ENCODE data around the gene RAD52. TPM values are rescaled to one million over a fixed set of nuclear protein-coding genes. Genes with fewer than 3 reads are reported as not detected.

RAD52 gene
- total RNA-seq, 2 experiments from 2014 or later, result 30.3 to 30.8 TPM

DNA sequence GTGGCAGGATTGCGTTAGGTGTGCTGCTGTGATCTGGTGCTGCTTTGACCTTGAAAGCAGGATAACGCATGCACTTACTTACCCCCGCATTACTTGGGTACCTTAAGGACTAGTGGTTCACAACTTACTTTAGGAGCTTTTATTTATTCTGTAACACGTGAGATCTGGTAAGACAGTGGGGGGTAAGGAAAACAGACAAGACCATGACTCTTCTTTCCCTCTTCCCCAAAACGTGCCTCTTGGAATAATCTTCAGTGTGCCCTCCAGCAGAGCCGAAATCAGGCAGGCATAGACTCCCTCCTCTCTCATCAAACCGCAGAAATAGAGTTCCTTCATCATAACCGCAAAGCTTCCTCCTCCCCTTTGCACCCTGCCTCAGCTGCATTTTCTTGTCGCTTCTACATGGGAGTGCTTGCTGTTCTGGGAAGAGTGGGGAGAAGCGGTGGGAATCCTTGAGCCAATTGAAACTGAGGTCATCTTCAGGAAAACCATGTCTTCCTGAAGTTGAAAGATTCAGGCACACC, 43.4 kb downstream of the RAD52 start:
- Histone ChIP-seq H3K9me3 (ENCODE audit: low read length) (no peaks in the 10 kb centered on the region), H3K4me3 (ENCODE audit: low read depth, low read length, poor library complexity, severe bottlenecking) (no peak overlapping the region), H3K79me2 (ENCODE audit: insufficient read depth, low read depth, low read length) (no peaks in the 10 kb centered on the region), H4K20me1 (ENCODE audit: insufficient read depth, low read length) (no peaks in the 10 kb centered on the region), H3K27ac (ENCODE audit: low read depth, low read length, poor library complexity, severe bottlenecking) (no peak overlapping the region), H2AFZ (ENCODE audit: low read length) (no peak overlapping the region), H3K36me3 (ENCODE audit: insufficient read depth, low read length) (peaks cover 97% of the 10 kb centered on the region), H3K9me2 (ENCODE audit: insufficient read depth, low read length) (no peaks in the 10 kb centered on the region), H3K4me1 (ENCODE audit: insufficient read depth, low read length, poor library complexity, severe bottlenecking) (no peaks in the 10 kb centered on the region), H3K4me2 (ENCODE audit: low read length) (no peak overlapping the region)
- intact Hi-C loops (cut with micrococcal nuclease; ENCODE audit: unreplicated experiment), result no loop called here
- POLR2A ChIA-PET, result interaction anchor here (0.6 to 1.3 kb wide), 4 partner anchors 23 to 833 kb away, joined by 3 to 4 read pairs (median 3); no protein-coding TSS in a partner anchor
- no peak for TF ChIP-seq EZH2phosphoT487 (IDR thresholded peaks at IDR 0.05; ENCODE audit: borderline replicate concordance, low read depth, low read length)
- TF ChIP-seq, protein P1, sequence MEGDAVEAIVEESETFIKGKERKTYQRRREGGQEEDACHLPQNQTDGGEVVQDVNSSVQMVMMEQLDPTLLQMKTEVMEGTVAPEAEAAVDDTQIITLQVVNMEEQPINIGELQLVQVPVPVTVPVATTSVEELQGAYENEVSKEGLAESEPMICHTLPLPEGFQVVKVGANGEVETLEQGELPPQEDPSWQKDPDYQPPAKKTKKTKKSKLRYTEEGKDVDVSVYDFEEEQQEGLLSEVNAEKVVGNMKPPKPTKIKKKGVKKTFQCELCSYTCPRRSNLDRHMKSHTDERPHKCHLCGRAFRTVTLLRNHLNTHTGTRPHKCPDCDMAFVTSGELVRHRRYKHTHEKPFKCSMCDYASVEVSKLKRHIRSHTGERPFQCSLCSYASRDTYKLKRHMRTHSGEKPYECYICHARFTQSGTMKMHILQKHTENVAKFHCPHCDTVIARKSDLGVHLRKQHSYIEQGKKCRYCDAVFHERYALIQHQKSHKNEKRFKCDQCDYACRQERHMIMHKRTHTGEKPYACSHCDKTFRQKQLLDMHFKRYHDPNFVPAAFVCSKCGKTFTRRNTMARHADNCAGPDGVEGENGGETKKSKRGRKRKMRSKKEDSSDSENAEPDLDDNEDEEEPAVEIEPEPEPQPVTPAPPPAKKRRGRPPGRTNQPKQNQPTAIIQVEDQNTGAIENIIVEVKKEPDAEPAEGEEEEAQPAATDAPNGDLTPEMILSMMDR (conservative IDR thresholded peaks at IDR 0.05; ENCODE audit: low read length), result no peak
- BruUV-seq (replicated peaks), result no TSS peak
- CTCF ChIA-PET (ENCODE audit: unreplicated experiment), result no interaction called here
- DNase-seq (ENCODE audit: low spot score), result no peak

DNA sequence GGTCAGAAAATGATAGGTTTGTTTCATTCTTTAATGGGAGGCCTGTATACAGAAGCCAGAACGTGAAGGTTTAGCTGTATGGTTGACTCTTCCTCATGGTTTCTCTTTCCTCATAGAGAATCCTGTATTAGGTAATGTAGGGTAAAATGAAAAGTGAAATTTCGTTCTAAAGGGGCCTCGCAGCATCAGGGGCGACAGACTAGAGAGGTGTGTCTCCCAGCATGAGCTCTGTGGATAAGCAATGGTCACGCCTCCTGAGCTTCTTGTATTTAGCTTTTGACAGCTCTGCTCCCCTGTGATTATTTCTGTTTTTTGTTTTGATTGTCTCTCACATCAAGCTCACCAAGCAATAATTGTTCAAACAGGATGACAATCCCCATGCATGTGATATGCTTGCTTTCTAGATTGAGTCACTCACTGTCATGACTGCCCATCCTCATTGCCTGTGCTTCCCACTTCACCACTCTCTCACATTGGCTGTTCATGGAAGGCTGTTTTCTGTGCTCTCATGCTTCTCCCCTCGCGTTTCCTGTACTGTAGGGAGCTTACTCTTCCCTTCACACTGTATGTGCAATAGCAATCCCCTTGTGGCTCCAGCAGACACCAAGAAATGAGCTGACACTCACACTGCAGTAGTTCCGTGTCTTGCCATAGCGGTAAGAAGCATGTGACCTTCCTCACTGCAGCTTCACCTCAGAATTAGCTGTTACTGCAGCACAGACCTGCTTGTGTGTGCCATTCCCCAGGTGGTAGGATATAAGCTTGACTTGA, 44.0 kb downstream of the RAD52 start:
- BruUV-seq (replicated peaks), result no TSS peak
- H3K9me3 ChIP-seq (ENCODE audit: low read length), result no peaks in the 10 kb centered on the region
- no peak overlapping the region for H3K4me3 ChIP-seq (ENCODE audit: low read depth, low read length, poor library complexity, severe bottlenecking)
- H4K20me1 ChIP-seq (ENCODE audit: insufficient read depth, low read length), result no peaks in the 10 kb centered on the region
- H3K4me1 ChIP-seq (ENCODE audit: insufficient read depth, low read length, poor library complexity, severe bottlenecking), result no peaks in the 10 kb centered on the region
- ChIA-PET POLR2A (interaction anchor here (0.6 to 1.3 kb wide), 4 partner anchors 24 to 834 kb away, joined by 3 to 4 read pairs (median 3); no protein-coding TSS in a partner anchor), CTCF (ENCODE audit: unreplicated experiment) (no interaction called here)
- H3K9me2 ChIP-seq (ENCODE audit: insufficient read depth, low read length), result no peaks in the 10 kb centered on the region
- no peak overlapping the region for H2AFZ ChIP-seq (ENCODE audit: low read length)
- H3K4me2 ChIP-seq (ENCODE audit: low read length), result no peak overlapping the region
- H3K36me3 ChIP-seq (ENCODE audit: insufficient read depth, low read length), result peaks cover 97% of the 10 kb centered on the region
- intact Hi-C loops (cut with micrococcal nuclease; ENCODE audit: unreplicated experiment), result no loop called here
- H3K79me2 ChIP-seq (ENCODE audit: insufficient read depth, low read depth, low read length), result no peaks in the 10 kb centered on the region
- no peak for DNase-seq (ENCODE audit: low spot score)
- no peak overlapping the region for H3K27ac ChIP-seq (ENCODE audit: low read depth, low read length, poor library complexity, severe bottlenecking)
- TF ChIP-seq, protein P1 (conservative IDR thresholded peaks at IDR 0.05; ENCODE audit: low read length), result no peak
- TF ChIP-seq EZH2phosphoT487 (IDR thresholded peaks at IDR 0.05; ENCODE audit: borderline replicate concordance, low read depth, low read length), result no peak

DNA sequence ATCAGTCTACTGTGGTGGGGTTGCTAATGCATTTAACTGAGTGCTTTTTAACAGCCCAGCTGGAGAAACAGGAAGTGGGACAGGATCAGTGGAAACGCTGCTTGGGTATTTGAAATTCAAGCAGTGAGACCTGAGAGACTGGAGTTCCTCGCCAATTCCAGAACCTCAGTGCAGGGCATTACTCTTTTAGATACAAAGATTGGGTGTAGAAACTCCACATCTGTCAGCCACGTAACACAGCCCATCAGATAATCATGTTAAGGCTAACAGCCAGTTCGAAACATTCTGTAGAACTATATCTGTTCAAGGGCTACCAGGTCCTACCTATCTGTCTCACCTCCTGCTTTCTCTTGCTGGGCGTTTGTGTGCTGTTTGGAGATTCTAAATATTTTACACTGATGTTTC, 45.5 kb downstream of the RAD52 start:
- H3K4me1 ChIP-seq (ENCODE audit: insufficient read depth, low read length, poor library complexity, severe bottlenecking), result no peaks in the 10 kb centered on the region
- no peaks in the 10 kb centered on the region for H3K9me3 ChIP-seq (ENCODE audit: low read length)
- intact Hi-C loops (cut with micrococcal nuclease; ENCODE audit: unreplicated experiment), result no loop called here
- H3K27ac ChIP-seq (ENCODE audit: low read depth, low read length, poor library complexity, severe bottlenecking), result no peak overlapping the region
- no peaks in the 10 kb centered on the region for H4K20me1 ChIP-seq (ENCODE audit: insufficient read depth, low read length)
- peaks cover 96% of the 10 kb centered on the region for H3K36me3 ChIP-seq (ENCODE audit: insufficient read depth, low read length)
- CTCF ChIA-PET (ENCODE audit: unreplicated experiment), result no interaction called here
- peak; percentile 20 for DNase-seq (ENCODE audit: low spot score)
- TF ChIP-seq, protein P1 (conservative IDR thresholded peaks at IDR 0.05; ENCODE audit: low read length), result no peak
- H3K4me3 ChIP-seq (ENCODE audit: low read depth, low read length, poor library complexity, severe bottlenecking), result no peak overlapping the region
- H2AFZ ChIP-seq (ENCODE audit: low read length), result no peak overlapping the region
- POLR2A ChIA-PET, result interaction anchor here (0.5 kb wide), 1 partner anchor 82 kb away, joined by 3 read pairs; no protein-coding TSS in a partner anchor
- no peaks in the 10 kb centered on the region for H3K79me2 ChIP-seq (ENCODE audit: insufficient read depth, low read depth, low read length)
- no TSS peak for BruUV-seq (replicated peaks)
- H3K4me2 ChIP-seq (ENCODE audit: low read length), result no peak overlapping the region
- no peaks in the 10 kb centered on the region for H3K9me2 ChIP-seq (ENCODE audit: insufficient read depth, low read length)

All from OCI-LY7 (cell line).